RWPE2 (cell line): ENCODE results near the gene CACNA1E.

ENCODE experiments used
- ATAC-seq: fragments of 200-7000 bp; cut with Tn5 transposase; 3 replicates; pipeline ENCODE4 v1.9.1; 2021; ENCODE audit warnings: low read depth
- DNase-seq: peaks from one replicate; pipeline ENCODE4 v3.0.0-alpha.2; 2020; ENCODE audit warnings: low spot score
- H3K27ac ChIP-seq: fragments of 450-650 bp; 2 replicates; pipeline ENCODE4 v1.5.1; 2017; ENCODE audit warnings: mild to moderate bottlenecking; ENCODE audit not compliant: poor library complexity, severe bottlenecking
- H3K27me3 ChIP-seq: fragments of 250-450 bp; sonication (Bioruptor Pico); 2 replicates; pipeline ENCODE4 v1.5.1; 2021; ENCODE audit warnings: mild to moderate bottlenecking, moderate library complexity; ENCODE audit not compliant: insufficient read depth, poor library complexity, severe bottlenecking
- H3K36me3 ChIP-seq: fragments of 250-450 bp; sonication (Bioruptor Pico); 2 replicates; pipeline ENCODE4 v1.5.1; 2020; ENCODE audit warnings: low read depth, mild to moderate bottlenecking, moderate library complexity
- H3K4me1 ChIP-seq: fragments of 250-450 bp; sonication (Bioruptor Pico); 2 replicates; pipeline ENCODE4 v1.5.1; 2021; ENCODE audit warnings: mild to moderate bottlenecking, moderate library complexity; ENCODE audit not compliant: insufficient read depth, poor library complexity, severe bottlenecking
- H3K4me3 ChIP-seq: fragments of 250-450 bp; sonication (Bioruptor Pico); 2 replicates; pipeline ENCODE4 v1.5.1; 2021; ENCODE audit warnings: mild to moderate bottlenecking, moderate library complexity; ENCODE audit not compliant: severe bottlenecking
- H3K9me3 ChIP-seq: fragments of 250-450 bp; sonication (Bioruptor Pico); 2 replicates; pipeline ENCODE4 v1.5.1; 2021; ENCODE audit warnings: mild to moderate bottlenecking, moderate library complexity; ENCODE audit not compliant: severe bottlenecking
- CTCF ChIP-seq: fragments of 450-650 bp; IDR thresholded peaks from one replicate; pipeline ENCODE4 v1.5.1; 2017; ENCODE audit warnings: mild to moderate bottlenecking, moderate library complexity; ENCODE audit not compliant: poor library complexity, severe bottlenecking

Gene CACNA1E

GRCh38 chr1:181742426-181742825 is 259.1 kb downstream of the CACNA1E start:
- Histone ChIP-seq H3K36me3 (no peaks in the 10 kb centered on the region), H3K9me3 (no peaks in the 10 kb centered on the region), H3K27ac (no peak overlapping the region), H3K4me3 (no peak overlapping the region), H3K4me1 (no peaks in the 10 kb centered on the region), H3K27me3 (no peaks in the 10 kb centered on the region)
- no peak for TF ChIP-seq CTCF
- DNase-seq (no peak), ATAC-seq (no peak)

- Histone ChIP-seq H3K27me3 (no peaks in the 10 kb centered on the region), H3K4me1 (no peaks in the 10 kb centered on the region), H3K4me3 (no peak overlapping the region), H3K9me3 (no peaks in the 10 kb centered on the region), H3K27ac (no peak overlapping the region), H3K36me3 (no peaks in the 10 kb centered on the region)
- no peak for DNase-seq
- no peak for TF ChIP-seq CTCF
- no peak for ATAC-seq
These were observed 260.6 kb downstream of the CACNA1E start for GRCh38 chr1:181743878-181744312.

GRCh38 chr1:181746224-181746623 is 262.9 kb downstream of the CACNA1E start:
- Histone ChIP-seq H3K9me3 (no peaks in the 10 kb centered on the region), H3K27me3 (no peaks in the 10 kb centered on the region), H3K36me3 (no peaks in the 10 kb centered on the region), H3K27ac (no peak overlapping the region), H3K4me3 (no peak overlapping the region), H3K4me1 (no peaks in the 10 kb centered on the region)
- TF ChIP-seq CTCF = no peak
- DNase-seq (no peak), ATAC-seq (no peak)

- H3K27me3 ChIP-seq = no peaks in the 10 kb centered on the region
These were observed 264.7 kb downstream of the CACNA1E start for GRCh38 chr1:181748013-181748412.

More at GRCh38 chr1:181748013-181748412, 264.7 kb downstream of the CACNA1E start:
- no peak overlapping the region for H3K27ac ChIP-seq
- TF ChIP-seq CTCF = no peak
- no peak for DNase-seq
- H3K4me3 ChIP-seq = no peak overlapping the region
- H3K4me1 ChIP-seq = no peaks in the 10 kb centered on the region
- no peaks in the 10 kb centered on the region for H3K9me3 ChIP-seq
- no peaks in the 10 kb centered on the region for H3K36me3 ChIP-seq
- no peak for ATAC-seq
